WI38 (cell line): ENCODE measurements around the gene CADM2.

Experiments used
- H3K4me3 ChIP-seq: 2 replicates; pipeline ENCODE4 v1.5.1; 2011; ENCODE audit warnings: low read depth, mild to moderate bottlenecking, control low read depth, low read length
- CTCF ChIP-seq: IDR thresholded peaks from 2 replicates; pipeline ENCODE4 v1.5.1; 2012; ENCODE audit warnings: low read depth, mild to moderate bottlenecking, control low read depth, low read length

CADM2 gene

GRCh38 chr3:85161544-85161943, 202.8 kb downstream of the CADM2 start:
- no peak overlapping the region for H3K4me3 ChIP-seq
- no peak for TF ChIP-seq CTCF

- H3K4me3 ChIP-seq: no peak overlapping the region
- TF ChIP-seq CTCF: no peak
Observed at GRCh38 chr3:85162905-85163304, 204.1 kb downstream of the CADM2 start.

GRCh38 chr3:85164436-85164835, 205.6 kb downstream of the CADM2 start:
- no peak for TF ChIP-seq CTCF
- H3K4me3 ChIP-seq: no peak overlapping the region

GRCh38 chr3:85167576-85167975, 208.8 kb downstream of the CADM2 start:
- no peak for TF ChIP-seq CTCF

GRCh38 chr3:85170646-85171045, 211.9 kb downstream of the CADM2 start:
- H3K4me3 ChIP-seq: no peak overlapping the region
- TF ChIP-seq CTCF: no peak

More at GRCh38 chr3:85167576-85167975, 208.8 kb downstream of the CADM2 start:
- H3K4me3 ChIP-seq: no peak overlapping the region

GRCh38 chr3:85171976-85172375, 213.2 kb downstream of the CADM2 start:
- TF ChIP-seq CTCF: no peak
- H3K4me3 ChIP-seq: no peak overlapping the region

GRCh38 chr3:85176799-85177198, 218.0 kb downstream of the CADM2 start:
- no peak for TF ChIP-seq CTCF
- H3K4me3 ChIP-seq: no peak overlapping the region
